H1 (cell line): Measurements from ENCODE around the gene CLDN6.

ENCODE experiments used
- MAX ChIP-seq: IDR thresholded peaks from 2 replicates; pipeline ENCODE4 v1.6.1; 2012; ENCODE audit warnings: inconsistent platforms
- NRF1 ChIP-seq: IDR thresholded peaks from 2 replicates; pipeline ENCODE4 v1.6.1; 2011; ENCODE audit warnings: mild to moderate bottlenecking, low read depth, low read length, improper control_type of control experiment
- POLR2AphosphoS5 ChIP-seq: IDR thresholded peaks from 2 replicates; pipeline ENCODE4 v1.6.1; 2011; ENCODE audit warnings: low read depth, low read length
- RAD21 ChIP-seq, 2 experiments: IDR thresholded peaks in 1 of 2; conservative IDR thresholded peaks in 1 of 2; 2 replicates each; pipeline ENCODE4 v1.6.1; 2011; ENCODE audit warnings: low read depth in 2 of 2, low read length in 2 of 2, improper control_type of control experiment in 1 of 2, inconsistent platforms in 1 of 2, mild to moderate bottlenecking in 1 of 2, moderate library complexity in 1 of 2

DNA sequence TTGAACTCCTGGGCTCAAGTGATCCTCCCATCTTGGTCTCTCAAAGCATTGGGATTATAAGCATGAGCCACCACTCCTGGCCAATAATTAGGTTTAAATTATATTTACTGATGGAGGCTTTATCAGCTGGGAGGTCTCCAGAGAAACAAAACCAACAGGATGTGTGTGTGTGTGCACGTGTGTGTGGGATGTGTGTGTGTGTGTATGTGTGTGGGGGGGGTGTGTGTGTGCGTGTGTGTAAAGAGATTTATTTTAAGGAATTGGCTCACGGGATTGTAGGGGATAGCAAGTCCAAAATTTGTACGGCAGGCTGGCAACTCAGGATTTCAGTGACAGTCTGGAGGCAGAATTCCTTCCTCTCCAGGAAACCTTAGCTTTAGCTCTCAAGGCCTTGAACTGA, 33.0 kb upstream of the CLDN6 start:
- TF ChIP-seq MAX (no peak), RAD21 (IDR thresholded peaks at IDR 0.05 in 1 of 2, conservative IDR thresholded peaks at IDR 0.05 in 1 of 2; ENCODE audit: low read depth in 2 of 2, low read length in 2 of 2) (no peak), POLR2AphosphoS5 (no peak), NRF1 (no peak)
